ENCODE data around the gene SDR42E2.

SDR42E2 gene

GRCh38 chr16:22240023-22240710 is 77.9 kb downstream of the SDR42E2 start:
- H3K9me3 Mint-ChIP-seq, result no peaks in the 10 kb centered on the region
- DNase-seq (ENCODE audit: low spot score), result no peak
- H3K27ac Mint-ChIP-seq, result peak overlapping the region; percentile 95
- H3K36me3 Mint-ChIP-seq (ENCODE audit: low read depth), result peaks cover 29% of the 10 kb centered on the region
- no peaks in the 10 kb centered on the region for H3K27me3 Mint-ChIP-seq (ENCODE audit: low read depth)
- peaks cover 33% of the 10 kb centered on the region for H3K4me1 Mint-ChIP-seq (ENCODE audit: low read depth)
- H3K4me3 Mint-ChIP-seq, result peak overlapping the region; percentile 78
